ENCODE data around the gene CHADL. TPM values are rescaled to one million over a fixed set of nuclear protein-coding genes. Genes with fewer than 3 reads are reported as not detected.
"Not testable (repeated sequence)": the region's sequence is repeated elsewhere in the genome, so short reads cannot be mapped to it uniquely, and the experiment has no call there.

Gene CHADL
- total and polyA plus RNA-seq, 12 donors = 4.5 to 46.6 (median 10.6) TPM

DNA sequence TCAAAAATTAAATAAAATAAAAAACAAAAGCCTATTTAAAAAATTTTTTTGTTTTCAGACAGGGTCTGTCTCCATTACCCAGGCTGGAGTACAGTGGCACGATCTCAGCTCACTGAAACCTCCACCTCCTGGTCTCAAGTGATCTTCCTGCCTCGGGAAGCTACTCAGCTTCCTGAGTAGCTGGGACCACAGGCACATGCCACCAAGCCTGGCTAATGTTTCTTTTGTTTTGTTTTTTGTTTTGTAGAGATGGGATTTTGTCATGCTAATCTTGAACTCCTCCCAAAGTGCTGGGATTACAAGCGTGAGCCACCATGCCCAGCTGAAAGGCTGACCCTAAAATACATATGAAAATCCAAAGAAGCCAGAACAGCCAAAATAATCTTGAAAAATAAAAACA lies 56.1 kb downstream of the CHADL start:
- peaks cover 0 to 15% (median 0%) of the 10 kb centered on the region in 9 donors for H3K36me3 ChIP-seq
- DNase-seq = no peak
- H3K27me3 ChIP-seq = no peaks in the 10 kb centered on the region
- H3K9me3 ChIP-seq = no peaks in the 10 kb centered on the region
- intact Hi-C loops (cut with DNase I) = no loop called here
- no peak overlapping the region for H3K4me3 ChIP-seq
- peaks cover 0 to 14% (median 0%) of the 10 kb centered on the region in 9 donors for H3K4me1 ChIP-seq
- no peak overlapping the region for H3K27ac ChIP-seq
- TF ChIP-seq, protein P1, sequence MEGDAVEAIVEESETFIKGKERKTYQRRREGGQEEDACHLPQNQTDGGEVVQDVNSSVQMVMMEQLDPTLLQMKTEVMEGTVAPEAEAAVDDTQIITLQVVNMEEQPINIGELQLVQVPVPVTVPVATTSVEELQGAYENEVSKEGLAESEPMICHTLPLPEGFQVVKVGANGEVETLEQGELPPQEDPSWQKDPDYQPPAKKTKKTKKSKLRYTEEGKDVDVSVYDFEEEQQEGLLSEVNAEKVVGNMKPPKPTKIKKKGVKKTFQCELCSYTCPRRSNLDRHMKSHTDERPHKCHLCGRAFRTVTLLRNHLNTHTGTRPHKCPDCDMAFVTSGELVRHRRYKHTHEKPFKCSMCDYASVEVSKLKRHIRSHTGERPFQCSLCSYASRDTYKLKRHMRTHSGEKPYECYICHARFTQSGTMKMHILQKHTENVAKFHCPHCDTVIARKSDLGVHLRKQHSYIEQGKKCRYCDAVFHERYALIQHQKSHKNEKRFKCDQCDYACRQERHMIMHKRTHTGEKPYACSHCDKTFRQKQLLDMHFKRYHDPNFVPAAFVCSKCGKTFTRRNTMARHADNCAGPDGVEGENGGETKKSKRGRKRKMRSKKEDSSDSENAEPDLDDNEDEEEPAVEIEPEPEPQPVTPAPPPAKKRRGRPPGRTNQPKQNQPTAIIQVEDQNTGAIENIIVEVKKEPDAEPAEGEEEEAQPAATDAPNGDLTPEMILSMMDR (IDR thresholded peaks at IDR 0.05) = no peak
- ATAC-seq = no peak
- WGBS, 2 donors = 56 to 63% methylated on average over 3 of the region's 3 CpGs

DNA sequence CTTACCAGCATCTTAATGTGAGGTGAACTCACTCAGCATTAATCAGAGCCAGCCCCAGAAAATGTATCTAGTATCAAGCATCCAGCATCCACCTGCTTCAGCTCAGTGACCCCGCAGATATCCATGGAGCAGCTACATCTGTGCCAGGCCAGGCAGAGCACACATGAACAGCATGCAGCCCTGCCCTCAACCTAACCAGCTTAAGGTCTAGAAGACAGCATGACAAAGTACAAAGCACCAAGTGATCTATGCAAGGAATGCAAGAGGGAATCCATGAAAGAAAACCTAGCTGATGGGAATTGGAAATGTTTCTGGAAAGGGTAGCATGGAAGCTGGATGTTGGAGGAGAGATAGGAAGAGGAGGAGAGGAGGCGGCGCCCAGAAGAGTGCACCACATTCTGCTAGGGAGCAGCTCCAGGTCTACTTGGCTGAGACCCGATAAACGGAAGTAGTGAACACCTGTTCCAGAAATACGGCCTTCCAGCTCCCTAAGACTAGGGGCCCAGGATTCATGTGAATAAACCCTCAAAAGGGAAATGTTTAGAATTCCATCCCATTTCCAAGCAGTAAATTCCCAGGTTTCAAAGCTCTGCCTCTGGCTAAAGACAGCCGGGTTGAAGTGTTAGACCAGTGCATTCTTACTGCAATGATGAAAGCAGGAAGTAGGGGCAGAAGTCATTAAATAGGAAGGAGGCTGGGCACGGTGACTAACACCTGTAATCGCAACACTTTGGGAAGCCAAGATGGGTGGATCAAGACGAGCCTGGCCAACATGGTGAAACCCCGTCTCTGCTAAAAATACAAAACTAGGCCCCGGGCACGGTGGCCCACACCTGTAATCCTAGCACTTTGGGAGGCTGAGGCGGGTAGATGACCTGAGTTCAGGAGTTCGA lies 59.1 kb downstream of the CHADL start:
- Histone ChIP-seq H3K4me1 (peaks cover 0 to 24% (median 0%) of the 10 kb centered on the region in 9 donors), H3K27ac (peak overlapping the region in 1 of 10 donors; percentile 22), H3K9me3 (no peaks in the 10 kb centered on the region), H3K27me3 (no peaks in the 10 kb centered on the region), H3K36me3 (peaks cover 6 to 45% (median 22%) of the 10 kb centered on the region in 9 donors), H3K4me3 (no peak overlapping the region)
- intact Hi-C loops (cut with DNase I) = no loop called here
- 70 to 79% methylated on average over 15 of the region's 15 CpGs for WGBS, 2 donors
- ATAC-seq (peak in 3 of 8 donors; percentile 30 to 49 (median 38)), DNase-seq (no peak)
- TF ChIP-seq, protein P1 (IDR thresholded peaks at IDR 0.05) = no peak

DNA sequence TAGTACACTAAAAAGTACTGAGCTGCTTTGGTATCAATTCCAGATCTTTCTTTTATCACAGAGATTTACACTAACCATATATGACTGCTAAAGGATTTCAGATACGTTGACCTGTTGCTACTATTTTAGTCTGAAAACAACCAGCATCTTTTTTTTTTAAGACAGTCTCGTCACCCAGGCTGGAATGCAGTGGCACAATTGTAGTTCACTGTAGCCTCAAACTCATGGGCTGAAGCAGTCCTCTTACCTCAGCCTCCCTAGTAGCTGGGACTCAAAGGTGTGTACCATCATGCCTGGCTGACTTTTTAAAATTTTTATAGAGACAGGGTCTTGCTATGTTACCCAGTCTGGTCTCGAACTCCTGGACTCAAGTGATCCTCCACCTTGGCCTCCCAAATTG lies 59.8 kb downstream of the CHADL start:
- Histone ChIP-seq H3K4me1 (peaks cover 0 to 27% (median 1%) of the 10 kb centered on the region in 9 donors), H3K36me3 (peaks cover 6 to 52% (median 29%) of the 10 kb centered on the region in 9 donors), H3K4me3 (no peak overlapping the region), H3K9me3 (no peaks in the 10 kb centered on the region), H3K27ac (no peak overlapping the region), H3K27me3 (no peaks in the 10 kb centered on the region)
- no peak for ATAC-seq
- DNase-seq = no peak
- TF ChIP-seq, protein P1 (IDR thresholded peaks at IDR 0.05) = no peak
- WGBS, 2 donors = 69 to 73% methylated on average over 3 of the region's 3 CpGs
- intact Hi-C loops (cut with DNase I) = no loop called here

DNA sequence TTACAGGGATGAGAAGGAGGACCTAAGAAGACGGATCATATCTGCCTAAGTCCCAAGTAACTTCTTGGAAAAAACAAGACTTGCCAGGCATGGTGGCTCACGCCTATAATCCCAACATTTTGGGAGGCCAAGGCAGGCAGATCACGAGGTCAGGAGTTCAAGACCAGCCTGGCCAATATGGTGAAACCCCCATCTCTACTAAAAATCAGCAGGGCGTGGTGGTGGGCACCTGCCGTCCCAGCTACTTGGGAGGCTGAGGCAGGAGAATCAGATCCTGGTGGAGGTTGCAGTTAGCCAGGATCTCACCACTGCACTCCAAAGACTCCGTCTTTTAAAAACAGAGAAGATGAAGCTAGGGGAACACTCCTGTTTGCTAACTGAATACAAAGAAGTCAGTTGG lies 60.4 kb downstream of the CHADL start:
- H3K27ac ChIP-seq; intact Hi-C loops (cut with DNase I): not testable (repeated sequence)

More for the DNA sequence above, 60.4 kb downstream of the CHADL start:
- H3K9me3 ChIP-seq, ATAC-seq, H3K4me3 ChIP-seq, DNase-seq, H3K27me3 ChIP-seq: not testable (repeated sequence)
- 94 to 95% methylated on average over 6 of the region's 6 CpGs for WGBS, 2 donors
- H3K4me1 ChIP-seq = peaks cover 0 to 33% (median 7%) of the 10 kb centered on the region in 9 donors
- H3K36me3 ChIP-seq = peaks cover 6 to 57% (median 30%) of the 10 kb centered on the region in 9 donors

Small RNAs within 50 kb of the gene (microRNA-seq; reads per million reads assigned to microRNA genes)
- gene MIR6889 = 0 reads per million in 2 donors

Other genes with a start within 250 kb of the CHADL start
- gene EP300, start 148.3 kb downstream of the CHADL start, total RNA-seq = 10 to 100 TPM; 23.4 to 41.7 (median 36.4) TPM
- 10 to 100 TPM in 1 of 2 donors, 1 to 10 TPM in 1; 5.8 to 13.9 TPM for gene EP300, start 148.3 kb downstream of the CHADL start, polyA plus RNA-seq
- 10 to 100 TPM; 12.0 to 18.5 (median 15.1) TPM for gene L3MBTL2, start 35.6 kb downstream of the CHADL start, total RNA-seq
- 10 to 100 TPM; 10.0 to 17.4 TPM for gene L3MBTL2, start 35.6 kb downstream of the CHADL start, polyA plus RNA-seq
- gene RANGAP1, start 45.3 kb upstream of the CHADL start, total RNA-seq = 10 to 100 TPM; 26.5 to 53.8 (median 31.4) TPM
- 10 to 100 TPM; 23.2 to 90.3 TPM for gene RANGAP1, start 45.3 kb upstream of the CHADL start, polyA plus RNA-seq
- gene ZC3H7B, start 60.6 kb upstream of the CHADL start, total RNA-seq = 10 to 100 TPM; 31.7 to 51.5 (median 36.7) TPM
- 10 to 100 TPM; 21.4 to 23.0 TPM for gene ZC3H7B, start 60.6 kb upstream of the CHADL start, polyA plus RNA-seq
- gene TEF, start 141.0 kb upstream of the CHADL start, total RNA-seq = 10 to 100 TPM in 9 of 10 donors, 1 to 10 TPM in 1; 8.6 to 29.1 (median 18.4) TPM
- gene TEF, start 141.0 kb upstream of the CHADL start, polyA plus RNA-seq = 10 to 100 TPM in 1 of 2 donors, 1 to 10 TPM in 1; 5.5 to 10.6 TPM
- 10 to 100 TPM; 26.4 to 84.9 (median 47.9) TPM for gene TOB2, start 205.9 kb upstream of the CHADL start, total RNA-seq
- 10 to 100 TPM; 29.2 to 33.8 TPM for gene TOB2, start 205.9 kb upstream of the CHADL start, polyA plus RNA-seq
- gene PHF5A, start 227.8 kb upstream of the CHADL start, total RNA-seq = 10 to 100 TPM; 13.3 to 27.2 (median 20.2) TPM
- 10 to 100 TPM; 36.3 to 41.3 TPM for gene PHF5A, start 227.8 kb upstream of the CHADL start, polyA plus RNA-seq
- gene ACO2, start 228.2 kb upstream of the CHADL start, total RNA-seq = 1,000 to 10,000 TPM in 1 of 10 donors, 100 to 1,000 TPM in 9; 587 to 1,020 (median 900) TPM
- 100 to 1,000 TPM; 180 to 375 TPM for gene ACO2, start 228.2 kb upstream of the CHADL start, polyA plus RNA-seq

Data from heart right ventricle (tissue), 16 donors.